Activated CD4-positive, alpha-beta T cell treated with anti-CD3 and anti-CD28 coated beads, Interleukin-2, Interleukin-6, amounts not matched to agents 100 ng/mL and 50 ng/mL, durations not matched to agents 16 hours and 8 hours (primary cell): ENCODE measurements around the gene PRTN3.
"Not testable (repeated sequence)": the region's sequence is repeated elsewhere in the genome, so short reads cannot be mapped to it uniquely, and the experiment has no call there.

Experiments used
- DNase-seq: peaks from one replicate; pipeline ENCODE4 v3.0.0-alpha.2; 2020

PRTN3 gene

DNA sequence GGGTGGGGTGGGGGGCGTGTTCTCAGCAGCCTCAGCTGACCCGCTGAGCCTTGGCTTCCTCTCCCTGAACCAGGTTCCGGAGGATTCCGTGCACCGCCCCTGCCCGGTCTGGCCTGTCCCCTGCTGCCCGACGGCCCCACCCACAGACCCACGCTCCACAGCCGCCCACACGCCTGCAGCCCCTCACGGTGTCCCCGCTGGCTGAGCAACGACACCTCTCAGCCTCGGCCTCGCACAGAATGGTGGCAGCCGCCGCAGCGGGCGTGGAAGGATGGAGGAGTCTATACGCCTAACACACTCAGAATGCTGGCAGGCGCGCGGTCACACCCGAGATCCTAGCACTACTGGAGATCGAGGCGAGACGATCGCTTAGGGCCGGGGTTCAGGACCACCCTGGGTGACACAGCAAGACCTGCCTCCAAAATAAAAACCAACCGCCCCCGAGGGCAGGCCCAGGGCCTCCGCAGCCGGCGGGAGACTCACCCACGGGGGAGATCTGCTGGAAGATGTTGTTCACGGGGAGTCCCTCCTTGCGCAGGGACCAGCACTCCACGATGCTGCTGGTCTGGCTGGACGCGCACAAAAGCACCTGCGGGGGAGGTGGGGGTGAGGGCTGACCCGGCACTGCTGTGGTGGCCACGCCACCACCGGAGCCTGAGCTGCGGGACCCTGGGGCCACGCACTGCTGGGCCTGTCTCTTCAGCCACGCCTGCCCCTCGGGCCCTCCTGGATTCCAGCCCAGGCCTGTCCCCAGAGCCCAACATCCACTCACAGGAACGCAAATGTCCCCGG lies 43.8 kb downstream of the PRTN3 start:
- no peak for DNase-seq

DNA sequence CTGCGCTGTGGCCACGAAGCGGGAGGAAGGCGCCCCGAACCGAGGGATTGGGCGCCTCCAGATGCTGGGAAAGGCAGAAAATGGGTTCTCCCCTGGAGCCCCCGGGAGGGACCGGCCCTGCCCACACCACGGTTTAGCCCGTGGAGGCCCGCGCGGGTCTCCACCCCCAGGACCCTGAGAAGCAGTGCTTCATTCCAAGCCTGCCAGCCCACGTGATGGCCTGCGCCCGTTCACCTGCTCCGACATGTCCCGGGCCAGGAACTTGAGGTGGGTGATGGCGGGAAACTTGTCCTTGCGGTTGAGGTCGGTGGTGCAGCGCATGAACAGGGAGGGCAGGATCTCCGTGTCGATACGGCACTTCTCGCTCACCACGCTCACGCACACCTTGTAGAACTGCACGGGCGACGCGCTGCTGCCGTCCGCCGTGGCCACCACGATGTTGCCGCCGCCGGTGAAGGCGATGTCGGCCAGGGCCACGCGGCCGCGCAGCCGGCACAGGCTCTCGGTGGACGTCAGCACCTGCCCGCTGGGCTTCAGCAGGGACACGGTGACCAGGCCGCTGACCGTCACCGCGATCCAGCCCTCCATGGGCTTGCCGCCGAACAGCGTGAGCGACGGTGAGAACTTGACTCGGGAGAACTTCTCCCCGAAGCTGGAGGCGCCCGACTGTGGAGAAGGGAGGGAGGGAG lies 44.9 kb downstream of the PRTN3 start:
- DNase-seq, result no peak

DNA sequence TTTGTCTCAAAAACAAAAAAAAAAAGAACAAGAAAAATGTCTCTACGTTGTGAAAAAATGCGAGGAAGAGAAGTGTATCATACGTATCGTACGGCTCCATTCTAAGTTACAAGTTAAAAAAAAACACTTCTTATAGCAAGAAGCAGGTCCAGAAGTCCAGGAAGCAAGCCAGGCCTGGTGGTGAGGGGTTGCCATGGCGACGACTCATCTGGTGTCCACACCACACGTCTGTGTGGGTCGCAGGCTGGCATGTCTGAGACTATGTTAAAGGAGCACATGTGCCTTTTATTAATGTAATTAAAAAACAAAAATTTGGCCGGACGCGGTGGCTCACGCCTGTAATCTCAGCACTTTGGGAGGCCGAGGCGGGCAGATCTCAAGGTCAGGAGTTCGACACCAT lies 46.3 kb downstream of the PRTN3 start:
- no peak for DNase-seq

DNA sequence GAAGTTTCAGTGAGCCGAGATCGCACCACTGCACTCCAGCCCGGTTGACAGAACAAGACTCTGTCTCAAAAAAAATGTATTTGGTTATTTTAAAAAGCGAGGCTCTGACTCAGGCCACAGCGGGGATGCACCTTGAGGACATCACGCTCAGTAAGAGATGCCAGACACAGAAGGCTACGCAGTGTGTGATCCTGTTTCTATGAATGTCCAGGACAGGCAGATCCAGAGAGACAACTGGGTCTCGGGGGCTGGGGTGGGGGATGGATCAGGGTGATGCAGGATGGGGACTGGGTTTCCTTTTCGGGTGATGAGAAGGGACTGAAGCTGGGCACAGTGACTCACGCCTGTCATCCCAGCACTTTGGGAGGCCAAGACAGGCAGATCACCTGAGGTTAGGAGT lies 46.8 kb downstream of the PRTN3 start:
- DNase-seq, result no peak

DNA sequence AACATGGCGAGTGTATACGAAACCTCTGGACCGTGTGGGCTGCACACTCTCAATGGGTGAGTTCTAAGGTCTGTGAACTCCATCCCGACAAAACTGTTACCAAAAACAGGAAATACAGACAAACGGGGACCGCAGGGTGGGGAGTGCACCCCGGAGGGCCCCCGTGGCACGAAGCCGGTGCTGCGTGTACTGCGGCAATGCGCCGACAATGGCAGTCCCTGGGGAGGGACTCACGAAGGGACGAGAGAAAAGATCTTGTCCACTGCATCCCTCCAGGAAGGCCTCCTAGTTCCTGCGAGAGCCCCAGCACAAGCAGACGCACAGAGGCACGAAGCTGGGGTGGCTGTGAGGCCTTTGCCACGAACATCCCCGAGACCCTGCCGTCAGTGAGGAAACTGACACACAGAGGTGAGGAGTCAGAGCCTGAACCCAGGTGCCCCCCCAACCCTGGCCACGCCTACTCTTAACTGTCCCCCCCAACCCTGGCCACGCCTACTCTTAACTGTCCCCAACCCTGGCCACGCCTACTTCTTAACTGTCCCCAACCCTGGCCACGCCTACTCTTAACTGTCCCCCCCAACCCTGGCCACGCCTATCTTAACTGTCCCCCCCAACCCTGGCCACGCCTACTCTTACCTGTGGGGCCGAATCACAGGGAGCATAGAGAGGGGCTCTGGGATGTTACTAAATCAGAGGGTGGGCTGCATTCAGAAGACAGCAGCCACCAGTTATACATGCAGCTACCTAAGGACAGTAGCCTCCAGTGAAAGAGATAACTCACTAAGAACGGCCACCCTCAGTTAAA lies 48.0 kb downstream of the PRTN3 start:
- DNase-seq, result no peak

DNA sequence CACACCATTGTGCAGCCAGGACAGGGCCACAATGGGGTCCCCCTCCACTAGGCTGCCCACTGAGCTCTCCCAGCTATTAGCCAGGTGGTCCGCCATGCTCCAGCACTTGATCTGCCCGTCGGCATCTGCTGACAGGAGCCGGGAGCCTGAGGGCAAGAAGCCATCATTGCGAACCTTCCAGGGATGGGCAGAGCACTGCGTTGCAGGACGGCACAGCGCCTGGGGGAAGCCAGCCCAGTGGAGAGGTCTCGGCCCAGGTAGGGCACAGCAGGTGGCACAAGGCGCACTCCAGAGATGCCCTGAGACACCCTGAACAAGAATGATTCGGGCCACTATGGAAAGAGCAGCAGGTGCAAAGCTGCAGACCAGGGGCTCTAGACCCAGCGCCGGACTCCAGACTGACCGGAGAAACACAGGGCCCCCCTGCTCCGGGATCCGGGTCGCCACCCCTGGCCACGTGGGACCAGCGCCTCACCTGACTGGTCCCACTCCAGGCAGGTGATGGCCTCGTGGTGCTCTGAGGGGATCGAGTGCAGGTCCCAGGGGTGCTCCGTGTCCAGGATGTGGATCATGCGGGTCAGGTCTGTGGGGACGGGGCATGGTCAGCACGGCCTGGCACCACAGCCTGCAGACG lies 49.0 kb downstream of the PRTN3 start:
- no peak for DNase-seq

DNA sequence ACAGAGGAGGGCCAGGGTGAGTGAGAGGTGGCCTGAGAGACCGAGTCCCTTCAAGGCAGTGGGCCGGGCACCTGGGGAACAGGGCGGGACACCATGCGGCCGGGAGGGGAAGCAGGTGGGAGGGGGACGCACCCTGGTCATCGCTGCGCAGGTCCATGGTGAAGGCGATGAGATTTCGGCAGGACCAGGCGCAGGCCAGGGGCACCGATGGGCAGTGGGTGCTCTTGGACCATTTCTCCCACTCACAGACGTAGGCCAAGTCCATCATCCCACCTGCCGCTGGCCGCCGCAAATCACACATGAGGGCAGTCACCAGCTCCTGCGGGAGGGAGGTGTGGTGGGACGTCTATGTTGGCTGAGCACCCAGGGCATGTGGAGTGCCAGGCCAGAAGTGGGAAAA lies 50.0 kb downstream of the PRTN3 start:
- no peak for DNase-seq

DNA sequence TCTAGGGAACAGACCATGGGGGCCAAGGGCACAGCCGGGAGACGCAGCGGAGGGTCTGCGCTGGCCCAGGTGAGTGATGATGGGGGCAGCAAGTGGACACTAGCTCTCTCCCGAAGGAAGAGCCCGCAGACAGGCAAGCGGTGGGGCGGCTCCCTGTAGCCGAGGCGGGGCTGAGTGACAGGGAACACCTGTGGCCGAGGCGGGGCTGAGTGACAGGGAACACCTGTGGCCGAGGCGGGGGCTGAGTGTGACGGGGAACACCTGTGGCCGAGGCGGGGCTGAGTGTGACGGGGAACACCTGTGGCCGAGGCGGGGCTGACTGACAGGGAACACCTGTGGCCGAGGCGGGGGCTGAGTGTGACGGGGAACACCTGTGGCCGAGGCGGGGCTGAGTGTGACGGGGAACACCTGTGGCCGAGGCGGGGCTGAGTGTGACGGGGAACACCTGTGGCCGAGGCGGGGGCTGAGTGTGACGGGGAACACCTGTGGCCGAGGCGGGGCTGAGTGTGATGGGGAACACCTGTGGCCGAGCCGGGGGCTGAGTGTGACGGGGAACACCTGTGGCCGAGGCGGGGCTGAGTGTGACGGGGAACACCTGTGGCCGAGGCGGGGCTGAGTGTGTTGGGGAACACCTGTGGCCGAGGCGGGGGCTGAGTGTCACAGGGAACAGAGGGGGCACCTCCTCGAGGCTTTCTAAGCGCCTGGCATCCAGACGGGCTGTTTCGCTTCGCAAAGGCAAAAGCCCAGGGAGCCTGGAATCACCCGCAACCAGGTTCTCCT lies 50.8 kb downstream of the PRTN3 start:
- not testable (repeated sequence) for DNase-seq

DNA sequence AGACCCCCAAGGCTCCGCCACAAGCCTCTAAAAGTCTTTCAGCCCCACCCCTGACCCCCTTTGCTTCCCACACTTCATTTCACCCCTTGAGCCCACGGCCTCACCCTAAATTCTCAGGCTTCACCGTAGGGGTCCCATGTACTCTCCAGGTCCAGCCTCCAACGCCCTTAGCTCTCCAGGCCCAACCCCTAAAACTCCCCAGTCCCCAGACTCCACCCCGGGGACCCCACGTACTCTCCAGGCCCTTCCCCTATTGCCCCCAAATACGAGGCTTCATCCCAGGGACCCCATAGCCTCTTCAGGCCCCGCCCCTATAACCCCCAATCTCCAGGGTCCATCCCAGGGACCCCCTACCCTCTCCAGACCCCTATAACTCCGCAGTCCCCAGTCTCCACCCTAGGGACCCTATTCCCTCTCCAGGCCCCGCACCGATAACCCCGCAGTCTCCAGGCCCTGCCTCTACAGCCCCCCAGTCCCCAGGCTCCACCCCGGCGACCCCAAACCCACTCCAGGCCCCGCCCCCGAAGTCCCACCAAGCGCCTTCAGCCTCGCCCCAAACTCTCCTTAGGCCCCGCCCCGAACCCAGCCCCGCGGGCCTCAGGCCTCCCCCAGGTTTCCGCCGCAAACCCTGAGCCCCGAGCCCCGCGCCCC lies 51.6 kb downstream of the PRTN3 start:
- DNase-seq, result peak; percentile 30

DNA sequence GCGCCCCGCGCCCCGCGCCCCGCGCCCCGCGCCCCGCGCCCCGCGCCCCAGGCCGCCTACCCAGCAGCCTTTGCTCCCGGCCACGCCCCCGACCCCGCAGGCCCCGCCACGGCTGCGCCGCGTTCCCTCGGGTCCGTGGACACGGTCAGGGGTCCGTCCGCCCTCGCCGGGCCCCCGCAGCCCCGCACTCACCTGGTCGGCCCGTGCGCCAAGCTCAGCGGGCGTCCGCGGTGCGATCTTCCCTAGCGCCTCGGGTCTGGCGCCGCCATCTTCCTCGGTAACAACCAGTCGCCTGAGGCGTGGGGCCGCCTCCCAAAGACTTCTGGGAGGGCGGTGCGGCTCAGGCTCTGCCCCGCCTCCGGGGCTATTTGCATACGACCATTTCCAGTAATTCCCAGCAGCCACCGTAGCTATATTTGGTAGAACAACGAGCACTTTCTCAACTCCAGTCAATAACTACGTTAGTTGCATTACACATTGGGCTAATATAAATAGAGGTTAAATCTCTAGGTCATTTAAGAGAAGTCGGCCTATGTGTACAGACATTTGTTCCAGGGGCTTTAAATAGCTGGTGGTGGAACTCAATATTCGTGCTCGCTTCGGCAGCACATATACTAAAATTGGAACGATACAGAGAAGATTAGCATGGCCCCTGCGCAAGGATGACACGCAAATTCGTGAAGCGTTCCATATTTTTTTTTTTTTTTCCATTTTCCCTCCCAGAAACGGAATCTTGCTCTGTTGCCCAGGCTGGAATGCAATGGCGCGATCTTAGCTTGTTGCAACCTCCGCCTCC lies 52.3 kb downstream of the PRTN3 start, which contains the start of the genes MED16 and RNU6-9:
Gene MED16 (minus strand): TSS at position 294 of the 796 bp plus-strand sequence. CDS start 2,056 bp downstream, outside the sequence.
Gene RNU6-9 (plus strand): TSS at position 591 of the 796 bp plus-strand sequence.
- DNase-seq, result peak; percentile 93

DNA sequence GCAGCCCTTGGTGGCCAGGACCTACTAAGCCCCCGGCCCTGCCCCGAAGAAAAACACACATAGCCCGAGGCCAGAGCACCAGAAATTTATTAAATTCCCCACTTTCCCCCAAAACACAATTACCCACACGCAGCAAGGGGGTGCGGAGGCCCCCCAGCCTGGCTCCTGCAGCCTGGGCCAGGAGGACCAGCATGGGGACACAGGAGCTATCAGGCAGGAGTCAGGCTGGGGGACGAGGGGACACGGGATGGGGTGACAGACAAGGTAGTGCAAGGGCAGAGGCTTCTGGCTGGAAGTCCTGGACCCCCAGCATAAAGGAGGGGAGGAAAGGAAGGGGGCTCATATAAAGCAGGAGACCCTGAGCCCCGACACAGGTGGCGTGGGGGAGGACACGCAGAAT lies 55.6 kb downstream of the PRTN3 start:
- DNase-seq, result no peak

DNA sequence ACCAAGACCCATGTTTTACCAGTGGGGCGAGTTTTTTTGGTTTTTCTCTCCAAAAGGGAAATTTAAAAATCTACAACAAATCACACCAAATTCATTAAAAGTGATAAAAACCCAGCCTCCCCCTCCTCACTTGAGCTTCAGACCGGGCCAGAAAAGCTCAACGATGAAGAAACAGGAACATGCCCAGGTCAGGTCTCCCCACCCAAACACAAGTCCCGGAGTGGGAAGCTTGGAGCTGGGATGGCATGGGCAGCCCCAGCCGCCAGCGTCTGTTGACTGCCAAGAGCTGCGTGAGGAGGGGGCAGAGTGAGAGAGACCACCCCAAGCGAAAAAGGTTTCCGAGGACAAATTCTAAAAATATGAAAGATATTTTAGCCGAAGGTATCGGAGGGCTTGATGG lies 56.2 kb downstream of the PRTN3 start:
- no peak for DNase-seq

DNA sequence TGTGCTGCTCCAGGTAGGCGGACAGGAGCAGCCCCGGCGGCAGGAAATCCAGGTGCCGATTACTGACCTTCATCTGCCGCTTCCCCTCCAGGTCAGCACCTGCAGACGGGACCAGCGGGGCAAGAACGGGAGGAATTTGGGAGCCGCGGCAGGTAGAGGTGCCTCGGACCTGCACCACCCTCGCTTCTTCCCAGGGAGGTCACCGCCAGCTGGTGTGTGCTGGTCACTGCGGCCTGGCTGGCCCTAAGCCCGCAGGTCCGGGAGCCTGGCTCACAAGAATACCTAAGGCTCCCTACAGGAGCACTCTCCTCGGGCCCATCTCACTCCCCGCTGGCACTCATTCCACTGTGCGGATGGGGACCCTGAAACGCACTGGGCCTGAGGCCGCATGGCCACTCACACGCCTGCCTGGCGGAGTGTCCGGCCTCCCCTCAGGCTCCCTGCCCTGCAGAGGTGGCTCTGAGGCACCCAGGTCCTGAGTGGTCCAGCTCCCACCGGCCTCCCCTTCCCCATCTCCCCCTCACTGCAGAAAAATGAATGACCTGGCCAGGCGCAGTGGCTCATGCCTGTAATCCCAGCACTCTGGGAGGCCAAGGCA lies 56.7 kb downstream of the PRTN3 start:
- no peak for DNase-seq
